Left lung (tissue), 10 donors: ENCODE measurements around the gene CLCN1. TPM values are rescaled to one million over a fixed set of nuclear protein-coding genes. Genes with fewer than 3 reads are reported as not detected.
A peak's percentile ranks its signal among the peaks of the same experiment; 100 is the strongest.

ENCODE experiments used
- ATAC-seq: fragments of 200-7000 bp; cut with Tn5 transposase; one replicate; pipeline ENCODE4 v1.9.1; 2020; ENCODE audit warnings: moderate library complexity
- DNase-seq, 4 donors: peaks; one replicate each; pipeline ENCODE4 v3.0.0-alpha.2; 2013 to 2020
- H3K27ac ChIP-seq, 2 donors: fragments of 200-600 bp; sonication (generic) in 1 of 2; one replicate each; pipeline versions ENCODE4 v1.5.0 to v1.8.0; 2020 to 2021
- H3K27me3 ChIP-seq, 2 donors: fragments of 200-600 bp; sonication (generic) in 1 of 2; one replicate each; pipeline versions ENCODE4 v1.5.0 to v1.8.0; 2020 to 2021
- H3K36me3 ChIP-seq, 2 donors: fragments of 200-600 bp; sonication (generic) in 1 of 2; one replicate each; pipeline versions ENCODE4 v1.5.0 to v1.8.0; 2020 to 2021
- H3K4me1 ChIP-seq, 2 donors: fragments of 200-600 bp; one replicate each; pipeline ENCODE4 v1.8.0; 2021
- H3K4me3 ChIP-seq, 2 donors: fragments of 200-600 bp; sonication (generic) in 1 of 2; one replicate each; pipeline versions ENCODE4 v1.5.0 to v1.8.0; 2020 to 2021; ENCODE audit warnings: mild to moderate bottlenecking in 1 of 2
- H3K9me3 ChIP-seq, 2 donors: fragments of 200-600 bp; sonication (generic) in 1 of 2; one replicate each; pipeline versions ENCODE4 v1.5.0 to v1.8.0; 2020 to 2021
- intact Hi-C, 2 donors: fragments of 100-400 bp; cut with DNase I; formaldehyde crosslinking; loops; one replicate each; pipeline versions ENCODE4 v1.11.2 to v1.14.2; 2022
- polyA plus RNA-seq, 6 donors: library from polyadenylated mRNA; unstranded; fragments of 120-200 nt; gene quantifications; one replicate each; pipeline ENCODE4 v1.2.1, GENCODE V29; 2013; ENCODE audit not compliant: insufficient read length in 6 of 6
- total RNA-seq, 2 donors: library from RNA; stranded (reverse); fragmentation: NEBNext Ultra II Directional; extraction: Animal tissue kit (Norgen Biotek cat#: 25700); gene quantifications; one replicate each; pipeline ENCODE4 v1.2.1, GENCODE V29; 2021
- TF ChIP-seq, protein P1 (sequence below), 2 donors: fragments of 200-600 bp; sonication (generic) in 1 of 2; IDR thresholded peaks; one replicate each; pipeline versions ENCODE4 v1.5.0 to v1.8.0; 2021; ENCODE audit warnings: antibody characterized with exemption in 2 of 2
- donor health status: DM: no; HTN: yes; CAD: no.
- donor health status: DM: no; HTN: no; CAD: no.

Gene CLCN1
- total and polyA plus RNA-seq, 8 donors, result 0.08 to 0.09 (median 0.08) TPM; not detected in 5

- ATAC-seq, result no peak
Measured at GRCh38 chr7:143337216-143337615, 21.3 kb downstream of the CLCN1 start.

DNA sequence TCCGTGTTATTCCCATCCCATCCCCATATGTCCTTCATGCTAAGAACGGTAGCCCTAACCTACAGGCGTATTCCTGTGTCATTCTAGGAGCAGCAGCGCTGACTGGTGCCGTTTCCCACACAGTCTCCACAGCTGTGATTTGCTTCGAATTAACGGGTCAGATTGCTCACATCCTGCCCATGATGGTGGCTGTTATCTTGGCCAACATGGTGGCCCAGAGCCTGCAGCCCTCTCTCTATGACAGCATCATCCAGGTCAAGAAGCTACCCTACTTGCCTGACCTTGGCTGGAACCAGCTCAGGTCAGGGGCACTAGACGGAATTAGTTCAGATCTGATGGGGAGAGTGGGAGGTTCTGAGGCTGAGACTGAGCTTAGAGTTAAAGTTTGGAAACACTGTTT lies 25.9 kb downstream of the CLCN1 start:
- H3K36me3 ChIP-seq, result no peaks in the 10 kb centered on the region
- peaks cover 0 to 4% of the 10 kb centered on the region in 2 donors for H3K4me1 ChIP-seq
- no peak for ATAC-seq
- no peaks in the 10 kb centered on the region for H3K9me3 ChIP-seq
- TF ChIP-seq, protein P1, sequence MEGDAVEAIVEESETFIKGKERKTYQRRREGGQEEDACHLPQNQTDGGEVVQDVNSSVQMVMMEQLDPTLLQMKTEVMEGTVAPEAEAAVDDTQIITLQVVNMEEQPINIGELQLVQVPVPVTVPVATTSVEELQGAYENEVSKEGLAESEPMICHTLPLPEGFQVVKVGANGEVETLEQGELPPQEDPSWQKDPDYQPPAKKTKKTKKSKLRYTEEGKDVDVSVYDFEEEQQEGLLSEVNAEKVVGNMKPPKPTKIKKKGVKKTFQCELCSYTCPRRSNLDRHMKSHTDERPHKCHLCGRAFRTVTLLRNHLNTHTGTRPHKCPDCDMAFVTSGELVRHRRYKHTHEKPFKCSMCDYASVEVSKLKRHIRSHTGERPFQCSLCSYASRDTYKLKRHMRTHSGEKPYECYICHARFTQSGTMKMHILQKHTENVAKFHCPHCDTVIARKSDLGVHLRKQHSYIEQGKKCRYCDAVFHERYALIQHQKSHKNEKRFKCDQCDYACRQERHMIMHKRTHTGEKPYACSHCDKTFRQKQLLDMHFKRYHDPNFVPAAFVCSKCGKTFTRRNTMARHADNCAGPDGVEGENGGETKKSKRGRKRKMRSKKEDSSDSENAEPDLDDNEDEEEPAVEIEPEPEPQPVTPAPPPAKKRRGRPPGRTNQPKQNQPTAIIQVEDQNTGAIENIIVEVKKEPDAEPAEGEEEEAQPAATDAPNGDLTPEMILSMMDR (IDR thresholded peaks at IDR 0.05), result no peak
- DNase-seq, result no peak
- intact Hi-C loops, result no loop called here
- H3K27ac ChIP-seq, result no peak overlapping the region
- peaks cover 0 to 19% of the 10 kb centered on the region in 2 donors for H3K27me3 ChIP-seq
- H3K4me3 ChIP-seq, result no peak overlapping the region

More at GRCh38 chr7:143337216-143337615, 21.3 kb downstream of the CLCN1 start:
- Histone ChIP-seq H3K4me3 (no peak overlapping the region), H3K27me3 (no peaks in the 10 kb centered on the region), H3K36me3 (no peaks in the 10 kb centered on the region), H3K4me1 (no peaks in the 10 kb centered on the region), H3K27ac (no peak overlapping the region), H3K9me3 (no peaks in the 10 kb centered on the region)
- TF ChIP-seq, protein P1 (IDR thresholded peaks at IDR 0.05), result no peak
- intact Hi-C loops, result no loop called here
- DNase-seq, result no peak

GRCh38 chr7:143343596-143343995 lies 27.7 kb downstream of the CLCN1 start:
- Histone ChIP-seq H3K36me3 (no peaks in the 10 kb centered on the region), H3K27ac (no peak overlapping the region), H3K4me1 (peaks cover 0 to 4% of the 10 kb centered on the region in 2 donors), H3K9me3 (no peaks in the 10 kb centered on the region), H3K27me3 (peaks cover 0 to 19% of the 10 kb centered on the region in 2 donors), H3K4me3 (no peak overlapping the region)
- DNase-seq (no peak), ATAC-seq (no peak)
- TF ChIP-seq, protein P1 (IDR thresholded peaks at IDR 0.05), result no peak
- intact Hi-C loops, result no loop called here

DNA sequence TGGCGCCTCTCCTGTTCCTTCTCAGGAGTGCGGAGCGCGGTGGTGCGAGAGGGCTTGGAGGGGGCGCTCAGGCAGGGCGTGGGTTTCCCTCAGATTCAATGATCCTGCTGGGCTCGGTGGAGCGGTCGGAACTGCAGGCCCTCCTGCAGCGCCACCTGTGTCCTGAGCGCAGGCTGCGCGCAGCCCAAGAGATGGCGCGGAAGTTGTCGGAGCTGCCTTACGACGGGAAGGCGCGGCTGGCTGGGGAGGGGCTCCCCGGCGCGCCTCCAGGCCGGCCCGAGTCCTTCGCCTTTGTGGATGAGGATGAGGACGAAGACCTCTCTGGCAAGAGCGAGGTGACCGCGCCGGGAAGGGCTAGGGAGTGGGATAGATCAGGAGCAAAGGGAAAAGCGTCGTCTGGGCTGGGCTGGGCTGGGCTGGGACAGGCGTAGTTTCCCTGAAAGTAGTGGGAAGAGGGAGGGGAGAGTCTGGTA lies 29.6 kb downstream of the CLCN1 start:
- H3K27ac ChIP-seq, result no peak overlapping the region
- H3K9me3 ChIP-seq, result no peaks in the 10 kb centered on the region
- H3K27me3 ChIP-seq, result peaks cover 0 to 24% of the 10 kb centered on the region in 2 donors
- TF ChIP-seq, protein P1 (IDR thresholded peaks at IDR 0.05), result peak in 1 of 2 donors; percentile 59
- H3K36me3 ChIP-seq, result no peaks in the 10 kb centered on the region
- H3K4me1 ChIP-seq, result peaks cover 0 to 4% of the 10 kb centered on the region in 2 donors
- ATAC-seq (peak; percentile 94), DNase-seq (peak in 3 of 4 donors; percentile 49 to 93 (median 55))
- peak overlapping the region in 1 of 2 donors; percentile 18 for H3K4me3 ChIP-seq
- intact Hi-C loops, result no loop called here

GRCh38 chr7:143346018-143346417 lies 30.1 kb downstream of the CLCN1 start:
- Histone ChIP-seq H3K27me3 (peaks cover 0 to 24% of the 10 kb centered on the region in 2 donors), H3K36me3 (no peaks in the 10 kb centered on the region), H3K4me3 (no peak overlapping the region), H3K27ac (no peak overlapping the region), H3K9me3 (no peaks in the 10 kb centered on the region), H3K4me1 (peaks cover 0 to 4% of the 10 kb centered on the region in 2 donors)
- ATAC-seq (no peak), DNase-seq (no peak)
- intact Hi-C loops, result no loop called here
- TF ChIP-seq, protein P1 (IDR thresholded peaks at IDR 0.05), result no peak
